GM12878 (cell line): ENCODE results near the gene KRTAP4-16. TPM values are rescaled to one million over a fixed set of nuclear protein-coding genes. Genes with fewer than 3 reads are reported as not detected.

ENCODE experiments used
- ATAC-seq: fragments of 200-7000 bp; cut with Tn5 transposase; 3 replicates; pipeline ENCODE4 v1.9.1; 2020; ENCODE audit warnings: mild to moderate bottlenecking, moderate library complexity
- BruUV-seq: library from RNA; stranded (reverse); fragments of 400-500 nt; replicated peaks from 2 replicates; lab custom pipeline; 2021; lab: Mats Ljungman, UMichigan
- CTCF ChIA-PET: fragments of 300-600 bp; sonication (Branson Sonifier 250); formaldehyde crosslinking; extraction: SDS; loops from one replicate; lab custom pipeline; 2021; ENCODE audit warnings: inconsistent platforms; lab: Yijun Ruan, JAX
- POLR2A ChIA-PET: fragments of 350-600 bp; formaldehyde crosslinking; extraction: SDS; loops from one replicate; lab custom pipeline; 2021; ENCODE audit warnings: inconsistent platforms; lab: Charles Lee
- RAD21 ChIA-PET: fragments of 300-600 bp; sonication (Branson Sonifier 250); formaldehyde crosslinking; loops from one replicate; lab custom pipeline; 2023; ENCODE audit warnings: antibody characterized with exemption; ENCODE audit not compliant: unreplicated experiment; lab: Charles Lee
- SMC1A ChIA-PET: fragments of 300-600 bp; sonication (Branson Sonifier 250); formaldehyde crosslinking; loops from one replicate; lab custom pipeline; 2023; ENCODE audit not compliant: unreplicated experiment, uncharacterized antibody; lab: Charles Lee
- DNase-seq: peaks from one replicate; pipeline ENCODE4 v3.0.0-alpha.2; 2011; ENCODE audit warnings: low read depth, low spot score
- FAIRE-seq: peaks from 3 replicates; lab custom pipeline; 2011; peaks lifted over from hg19 to GRCh38; lab: Jason Lieb, UNC
- H2AFZ ChIP-seq: 2 replicates; pipeline ENCODE4 v1.6.0; 2011; ENCODE audit warnings: low read depth, low read length, control low read depth; ENCODE audit not compliant: control insufficient read depth
- H3K27ac ChIP-seq: 2 replicates; pipeline ENCODE4 v1.5.1; 2011; ENCODE audit warnings: control low read depth; ENCODE audit not compliant: control insufficient read depth, insufficient read depth
- H3K27me3 ChIP-seq, 2 experiments: replicated peaks in 1 of 2; 2 replicates each; pipeline versions ENCODE4 v1.6.0 to v1.6.1; 2011; ENCODE audit warnings: low read length in 1 of 2; ENCODE audit not compliant: control insufficient read depth in 2 of 2, insufficient read depth in 2 of 2
- H3K36me3 ChIP-seq, 2 experiments: 2 replicates each; pipeline ENCODE4 v1.5.1; 2011; ENCODE audit warnings: low read length in 1 of 2; ENCODE audit not compliant: control insufficient read depth in 2 of 2, insufficient read depth in 2 of 2
- H3K4me1 ChIP-seq: 2 replicates; pipeline ENCODE4 v1.6.1; 2011; ENCODE audit warnings: mild to moderate bottlenecking, low read length, moderate library complexity, mixed read lengths; ENCODE audit not compliant: control insufficient read depth, insufficient read depth
- H3K4me2 ChIP-seq: 2 replicates; pipeline ENCODE4 v1.6.0; 2011; ENCODE audit warnings: control low read depth; ENCODE audit not compliant: control insufficient read depth, insufficient read depth
- H3K4me3 ChIP-seq: fragments of 200-600 bp; sonication (generic); 2 replicates; pipeline ENCODE4 v1.5.1; 2016
- H3K79me2 ChIP-seq: 2 replicates; pipeline ENCODE4 v1.6.0; 2011; ENCODE audit warnings: low read length; ENCODE audit not compliant: control insufficient read depth, insufficient read depth
- H3K9ac ChIP-seq: 2 replicates; pipeline ENCODE4 v1.8.0; 2011; ENCODE audit warnings: low read length, control low read depth, mixed read lengths; ENCODE audit not compliant: control insufficient read depth, insufficient read depth
- H3K9me3 ChIP-seq: replicated peaks from 3 replicates; pipeline ENCODE4 v1.5.1; 2011; ENCODE audit warnings: mild to moderate bottlenecking, low read length; ENCODE audit not compliant: control insufficient read depth, insufficient read depth
- H4K20me1 ChIP-seq: 2 replicates; pipeline ENCODE4 v1.6.0; 2011; ENCODE audit not compliant: control insufficient read depth, insufficient read depth
- CEBPB ChIP-seq, 2 experiments: fragments of 150-350 bp in 1 of 2; IDR thresholded peaks; 2 replicates each; pipeline ENCODE4 v1.6.1; 2012 to 2014; ENCODE audit warnings: low read depth in 2 of 2, low read length in 2 of 2, borderline replicate concordance in 1 of 2, inconsistent platforms in 1 of 2
- CTCF ChIP-seq, 3 experiments: IDR thresholded peaks in 2 of 3; conservative IDR thresholded peaks in 1 of 3; 2 replicates each; pipeline ENCODE4 v1.5.1; 2011; ENCODE audit warnings: low read depth in 3 of 3, low read length in 3 of 3, mild to moderate bottlenecking in 3 of 3, control low read depth in 2 of 3, moderate library complexity in 2 of 3, inconsistent platforms in 1 of 3, mixed read lengths in 1 of 3; ENCODE audit not compliant: control insufficient read depth in 2 of 3, insufficient read depth in 1 of 3; ENCODE audit errors: extremely low read depth in 1 of 3
- E2F4 ChIP-seq: IDR thresholded peaks from 2 replicates; pipeline ENCODE4 v1.6.1; 2012; ENCODE audit warnings: low read depth, low read length, improper control_type of control experiment
- MXI1 ChIP-seq: fragments of 150-350 bp; IDR thresholded peaks from 2 replicates; pipeline ENCODE4 v1.6.1; 2011; ENCODE audit warnings: low read depth, mild to moderate bottlenecking, inconsistent platforms, low read length, improper control_type of control experiment
- SMARCA5 ChIP-seq: fragments of 450-650 bp; IDR thresholded peaks from 2 replicates; pipeline ENCODE4 v1.6.1; 2017; ENCODE audit warnings: mild to moderate bottlenecking
- ZBED1 ChIP-seq: IDR thresholded peaks from 2 replicates; pipeline ENCODE4 v1.6.1; 2016; ENCODE audit warnings: borderline replicate concordance
- WGBS: methylation state at CpG from one replicate; pipeline ENCODE4 v1.1.6; 2016; ENCODE audit warnings: low lambda C conversion rate; ENCODE audit not compliant: insufficient replicate concordance, insufficient coverage; ENCODE audit errors: missing lambda C conversion rate; 5-methylcytosine and 5-hydroxymethylcytosine counted together
- in situ Hi-C: fragments of 300-500 bp; cut with MboI; formaldehyde crosslinking; loops from 9 replicates; pipeline ENCODE4 v1.14.3; 2018; ENCODE audit warnings: mixed read lengths
- intact Hi-C: fragments of 100-400 bp; cut with micrococcal nuclease; formaldehyde crosslinking; loops from one replicate; pipeline ENCODE4 v1.14.2; 2022; ENCODE audit not compliant: unreplicated experiment
- polyA plus RNA-seq, 11 experiments: library from polyadenylated mRNA; depleted of rRNA in 4 of 11; unstranded in 6 of 11; stranded (reverse) in 5 of 11; fragments of >200 nt; fragmentation: Nextera tagmentation in 4 of 11; fragmentation: Illumina TruSeq in 1 of 11; extraction: Ambion mirVana in 4 of 11; extraction: Trizol in 1 of 11; gene quantifications; 1 replicate in 1 of 11; 2 replicates in 10 of 11; pipeline versions ENCODE4 v1.2.1 to v1.2.3, GENCODE V29; 2011 to 2016; ENCODE audit warnings: inconsistent platforms in 2 of 11, missing spikeins in 2 of 11, low read depth in 1 of 11
- total RNA-seq, 4 experiments: library from RNA; depleted of rRNA in 3 of 4; stranded (reverse); fragments of >200 nt in 3 of 4; fragmentation: Illumina TruSeq in 1 of 4; extraction: Trizol in 1 of 4; gene quantifications; 2 replicates each; pipeline versions ENCODE4 v1.2.1 to v1.2.3, GENCODE V29; 2013 to 2021

Gene KRTAP4-16
- total and polyA plus RNA-seq, 10 of the 15 experiments (the other 5 are each of a cell fraction or from before 2014, with no cell fraction given): not detected

- TF ChIP-seq CTCF (IDR thresholded peaks at IDR 0.05 in 2 of 3, conservative IDR thresholded peaks at IDR 0.05 in 1 of 3; ENCODE audit: control insufficient read depth in 2 of 3, extremely low read depth in 1 of 3, insufficient read depth in 1 of 3, low read depth in 3 of 3, low read length in 3 of 3) (no peak), MXI1 (no peak), CEBPB (IDR thresholded peaks at IDR 0.05; ENCODE audit: borderline replicate concordance in 1 of 2, low read depth in 2 of 2, low read length in 2 of 2) (no peak)
These were observed at the start of gene KRTAP4-16 (continued) for GRCh38 chr17:41101586-41102259.

- no peak overlapping the region for H2AFZ ChIP-seq
- H3K4me2 ChIP-seq: no peak overlapping the region
- H3K4me1 ChIP-seq: no peaks in the 10 kb centered on the region
- H3K9me3 ChIP-seq: no peaks in the 10 kb centered on the region
- TF ChIP-seq MXI1: no peak
- TF ChIP-seq ZBED1: no peak
- no peak for TF ChIP-seq E2F4
- TF ChIP-seq SMARCA5: no peak
- TF ChIP-seq, all 136 proteins: peak for 0
- H3K36me3 ChIP-seq: no peaks in the 10 kb centered on the region
- no peak for DNase-seq
- ChIA-PET RAD21 (no interaction called here), POLR2A (no interaction called here), SMC1A (no interaction called here), CTCF (no interaction called here)
- no peaks in the 10 kb centered on the region for H3K27me3 ChIP-seq
- H3K79me2 ChIP-seq: no peaks in the 10 kb centered on the region
- H4K20me1 ChIP-seq: no peaks in the 10 kb centered on the region
- in situ Hi-C loops (no loop called here), intact Hi-C loops (no loop called here)
- no peak overlapping the region for H3K4me3 ChIP-seq
- no peak for ATAC-seq
- no peak overlapping the region for H3K27ac ChIP-seq
- 4% methylated on average over 2 of the region's 2 CpGs for WGBS
- no peak for FAIRE-seq
- no TSS peak for BruUV-seq
- H3K9ac ChIP-seq: no peak overlapping the region
These were observed 49.5 kb upstream of the KRTAP4-16 start for GRCh38 chr17:41151525-41151924.
